HepG2 (cell line): ENCODE results near the gene ALOX12. TPM values are rescaled to one million over a fixed set of nuclear protein-coding genes. Genes with fewer than 3 reads are reported as not detected.
A peak's percentile ranks its signal among the peaks of the same experiment; 100 is the strongest.

ENCODE experiments used
- BCL6 ChIP-seq: IDR thresholded peaks from 2 replicates; pipeline ENCODE4 v1.6.1; 2016; ENCODE audit warnings: missing genetic modification reagents, missing compliant biosample characterization
- HMG20A ChIP-seq: IDR thresholded peaks from 2 replicates; pipeline ENCODE4 v1.6.1; 2016; ENCODE audit warnings: borderline replicate concordance
- HNF4A ChIP-seq: sonication (generic); formaldehyde crosslinking; IDR thresholded peaks from 2 replicates; pipeline ENCODE4 v1.4.0; 2020; ENCODE audit warnings: missing genetic modification reagents
- ISL2 ChIP-seq: sonication (generic); formaldehyde crosslinking; IDR thresholded peaks from 2 replicates; pipeline ENCODE4 v1.5.0; 2020; ENCODE audit warnings: missing genetic modification reagents
- KAT8 ChIP-seq: IDR thresholded peaks from 2 replicates; pipeline ENCODE4 v1.6.1; 2016; ENCODE audit warnings: missing genetic modification reagents, missing compliant biosample characterization
- SALL1 ChIP-seq: sonication (generic); formaldehyde crosslinking; IDR thresholded peaks from 2 replicates; pipeline ENCODE4 v1.8.0; 2022; ENCODE audit warnings: mild to moderate bottlenecking, missing genetic modification reagents
- TEAD3 ChIP-seq: optimal IDR thresholded peaks from 2 replicates; pipeline ENCODE3; 2016; ENCODE audit warnings: borderline replicate concordance
- YEATS4 ChIP-seq: sonication (generic); formaldehyde crosslinking; IDR thresholded peaks from 2 replicates; pipeline ENCODE4 v1.4.0; 2020; ENCODE audit warnings: missing genetic modification reagents, borderline replicate concordance
- ZNF331 ChIP-seq: sonication (generic); formaldehyde crosslinking; IDR thresholded peaks from 2 replicates; pipeline ENCODE4 v1.4.0; 2020; ENCODE audit warnings: missing genetic modification reagents
- ZNF337 ChIP-seq: sonication (generic); formaldehyde crosslinking; IDR thresholded peaks from 2 replicates; pipeline ENCODE4 v1.5.1; 2020; ENCODE audit warnings: missing genetic modification reagents, low read depth, mild to moderate bottlenecking, borderline replicate concordance
- ZNF552 ChIP-seq: sonication (generic); formaldehyde crosslinking; IDR thresholded peaks from 2 replicates; pipeline ENCODE4 v1.9.0; 2022; ENCODE audit warnings: missing genetic modification reagents, mild to moderate bottlenecking, borderline replicate concordance
- polyA plus RNA-seq, 8 experiments: library from polyadenylated mRNA; depleted of rRNA in 3 of 8; stranded (reverse) in 7 of 8; unstranded in 1 of 8; fragments of >200 nt; fragmentation: Illumina TruSeq in 4 of 8; extraction: Trizol in 4 of 8; gene quantifications; 2 replicates each; pipeline versions ENCODE4 v1.2.1 to v1.2.3, GENCODE V29; 2011 to 2016; ENCODE audit warnings: low read depth in 4 of 8, missing spikeins in 1 of 8, mixed read lengths in 1 of 8; ENCODE audit not compliant: insufficient read depth in 1 of 8
- total RNA-seq, 5 experiments: library from RNA; depleted of rRNA; stranded (reverse); fragments of >200 nt; fragmentation: Illumina TruSeq; extraction: Trizol; gene quantifications; 2 replicates each; pipeline ENCODE4 v1.2.3, GENCODE V29; 2016; ENCODE audit warnings: low read depth in 1 of 5
- TF ChIP-seq, protein P1 (sequence below): IDR thresholded peaks from 2 replicates; pipeline ENCODE4 v1.4.0; 2020; ENCODE audit warnings: mild to moderate bottlenecking, missing genetic modification reagents
- TF ChIP-seq, protein P2 (sequence below), 2 experiments: sonication (generic) in 1 of 2; formaldehyde crosslinking in 1 of 2; IDR thresholded peaks; 2 replicates each; pipeline versions ENCODE4 v1.5.1 to v1.6.1; 2011 to 2020; ENCODE audit warnings: borderline replicate concordance in 1 of 2, low read depth in 1 of 2, low read length in 1 of 2, mild to moderate bottlenecking in 1 of 2, missing genetic modification reagents in 1 of 2, moderate library complexity in 1 of 2
- TF ChIP-seq, protein P3 (sequence below): sonication (generic); formaldehyde crosslinking; IDR thresholded peaks from 2 replicates; pipeline ENCODE4 v1.4.0; 2020; ENCODE audit warnings: mild to moderate bottlenecking, missing genetic modification reagents, borderline replicate concordance
- TF ChIP-seq, protein P4 (sequence below): sonication (generic); formaldehyde crosslinking; IDR thresholded peaks from 2 replicates; pipeline ENCODE4 v1.5.0; 2020; ENCODE audit warnings: mild to moderate bottlenecking, missing genetic modification reagents

ALOX12 gene
- total and polyA plus RNA-seq, 2 of the 13 experiments (the other 11 are each of a cell fraction or from before 2014, with no cell fraction given) = not detected

DNA sequence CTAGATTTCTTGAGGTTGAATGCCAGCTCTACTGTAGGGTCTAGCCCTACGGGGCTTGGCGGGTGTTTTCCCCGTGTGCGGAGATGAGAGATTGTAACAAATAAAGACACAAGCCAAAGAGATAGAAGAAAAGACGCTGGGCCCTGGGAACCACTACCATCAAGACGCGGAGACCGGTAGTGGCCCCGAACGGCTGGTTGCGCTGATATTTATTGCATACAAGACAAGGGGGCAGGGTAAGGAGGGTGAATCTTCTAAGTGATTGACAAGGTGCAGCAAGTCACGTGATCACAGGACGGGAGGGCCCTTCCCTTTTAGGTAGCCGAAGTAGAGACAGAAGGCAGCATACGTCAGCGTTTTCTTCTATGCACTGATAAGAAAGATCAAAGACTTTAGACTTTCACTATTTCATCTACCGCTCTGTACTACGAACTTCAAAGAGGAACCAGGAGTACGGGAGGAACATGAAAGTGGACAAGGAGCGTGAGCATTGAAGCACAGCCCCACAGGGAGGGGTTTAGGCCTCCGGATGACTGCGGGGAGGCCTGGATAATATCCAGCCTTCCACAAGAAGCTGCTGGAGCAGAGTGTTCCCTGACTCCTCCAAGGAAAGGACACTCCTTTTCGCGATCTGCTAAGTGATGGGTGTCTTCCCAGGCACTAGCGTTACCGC, 51.0 kb downstream of the ALOX12 start (continued):
- TF ChIP-seq ZNF552 (CRISPR knock-in tag) (0 out of 2 replicates have a peak, but pooled peaks have one; percentile 19), HNF4A (CRISPR knock-in tag) (peak; percentile 68), BCL6 (CRISPR knock-in tag) (peak; percentile 53), KAT8 (peak; percentile 67), SALL1 (CRISPR knock-in tag) (peak; percentile 71), ZNF337 (CRISPR knock-in tag) (0 out of 2 replicates have a peak, but pooled peaks have one; percentile 56), TEAD3 (CRISPR knock-in tag) (peak; percentile 33), YEATS4 (CRISPR knock-in tag) (0 out of 2 replicates have a peak, but pooled peaks have one; percentile 14), ISL2 (CRISPR knock-in tag) (peak; percentile 83), HMG20A (CRISPR knock-in tag) (peak; percentile 78; the same call in 1 of the 2 replicates), ZNF331 (CRISPR knock-in tag) (peak; percentile 43; the same call in 1 of the 2 replicates)
- TF ChIP-seq, protein P1, sequence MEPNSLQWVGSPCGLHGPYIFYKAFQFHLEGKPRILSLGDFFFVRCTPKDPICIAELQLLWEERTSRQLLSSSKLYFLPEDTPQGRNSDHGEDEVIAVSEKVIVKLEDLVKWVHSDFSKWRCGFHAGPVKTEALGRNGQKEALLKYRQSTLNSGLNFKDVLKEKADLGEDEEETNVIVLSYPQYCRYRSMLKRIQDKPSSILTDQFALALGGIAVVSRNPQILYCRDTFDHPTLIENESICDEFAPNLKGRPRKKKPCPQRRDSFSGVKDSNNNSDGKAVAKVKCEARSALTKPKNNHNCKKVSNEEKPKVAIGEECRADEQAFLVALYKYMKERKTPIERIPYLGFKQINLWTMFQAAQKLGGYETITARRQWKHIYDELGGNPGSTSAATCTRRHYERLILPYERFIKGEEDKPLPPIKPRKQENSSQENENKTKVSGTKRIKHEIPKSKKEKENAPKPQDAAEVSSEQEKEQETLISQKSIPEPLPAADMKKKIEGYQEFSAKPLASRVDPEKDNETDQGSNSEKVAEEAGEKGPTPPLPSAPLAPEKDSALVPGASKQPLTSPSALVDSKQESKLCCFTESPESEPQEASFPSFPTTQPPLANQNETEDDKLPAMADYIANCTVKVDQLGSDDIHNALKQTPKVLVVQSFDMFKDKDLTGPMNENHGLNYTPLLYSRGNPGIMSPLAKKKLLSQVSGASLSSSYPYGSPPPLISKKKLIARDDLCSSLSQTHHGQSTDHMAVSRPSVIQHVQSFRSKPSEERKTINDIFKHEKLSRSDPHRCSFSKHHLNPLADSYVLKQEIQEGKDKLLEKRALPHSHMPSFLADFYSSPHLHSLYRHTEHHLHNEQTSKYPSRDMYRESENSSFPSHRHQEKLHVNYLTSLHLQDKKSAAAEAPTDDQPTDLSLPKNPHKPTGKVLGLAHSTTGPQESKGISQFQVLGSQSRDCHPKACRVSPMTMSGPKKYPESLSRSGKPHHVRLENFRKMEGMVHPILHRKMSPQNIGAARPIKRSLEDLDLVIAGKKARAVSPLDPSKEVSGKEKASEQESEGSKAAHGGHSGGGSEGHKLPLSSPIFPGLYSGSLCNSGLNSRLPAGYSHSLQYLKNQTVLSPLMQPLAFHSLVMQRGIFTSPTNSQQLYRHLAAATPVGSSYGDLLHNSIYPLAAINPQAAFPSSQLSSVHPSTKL (CRISPR knock-in tag) = peak; percentile 92
- TF ChIP-seq, protein P2, sequence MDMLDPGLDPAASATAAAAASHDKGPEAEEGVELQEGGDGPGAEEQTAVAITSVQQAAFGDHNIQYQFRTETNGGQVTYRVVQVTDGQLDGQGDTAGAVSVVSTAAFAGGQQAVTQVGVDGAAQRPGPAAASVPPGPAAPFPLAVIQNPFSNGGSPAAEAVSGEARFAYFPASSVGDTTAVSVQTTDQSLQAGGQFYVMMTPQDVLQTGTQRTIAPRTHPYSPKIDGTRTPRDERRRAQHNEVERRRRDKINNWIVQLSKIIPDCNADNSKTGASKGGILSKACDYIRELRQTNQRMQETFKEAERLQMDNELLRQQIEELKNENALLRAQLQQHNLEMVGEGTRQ (IDR thresholded peaks at IDR 0.05; ENCODE audit: low read depth, low read length) = peak; percentile 85
- TF ChIP-seq, protein P2 (CRISPR knock-in tag; IDR thresholded peaks at IDR 0.05; ENCODE audit: borderline replicate concordance) = peak; percentile 81; the same call in 1 of the 2 replicates
- TF ChIP-seq, protein P3, sequence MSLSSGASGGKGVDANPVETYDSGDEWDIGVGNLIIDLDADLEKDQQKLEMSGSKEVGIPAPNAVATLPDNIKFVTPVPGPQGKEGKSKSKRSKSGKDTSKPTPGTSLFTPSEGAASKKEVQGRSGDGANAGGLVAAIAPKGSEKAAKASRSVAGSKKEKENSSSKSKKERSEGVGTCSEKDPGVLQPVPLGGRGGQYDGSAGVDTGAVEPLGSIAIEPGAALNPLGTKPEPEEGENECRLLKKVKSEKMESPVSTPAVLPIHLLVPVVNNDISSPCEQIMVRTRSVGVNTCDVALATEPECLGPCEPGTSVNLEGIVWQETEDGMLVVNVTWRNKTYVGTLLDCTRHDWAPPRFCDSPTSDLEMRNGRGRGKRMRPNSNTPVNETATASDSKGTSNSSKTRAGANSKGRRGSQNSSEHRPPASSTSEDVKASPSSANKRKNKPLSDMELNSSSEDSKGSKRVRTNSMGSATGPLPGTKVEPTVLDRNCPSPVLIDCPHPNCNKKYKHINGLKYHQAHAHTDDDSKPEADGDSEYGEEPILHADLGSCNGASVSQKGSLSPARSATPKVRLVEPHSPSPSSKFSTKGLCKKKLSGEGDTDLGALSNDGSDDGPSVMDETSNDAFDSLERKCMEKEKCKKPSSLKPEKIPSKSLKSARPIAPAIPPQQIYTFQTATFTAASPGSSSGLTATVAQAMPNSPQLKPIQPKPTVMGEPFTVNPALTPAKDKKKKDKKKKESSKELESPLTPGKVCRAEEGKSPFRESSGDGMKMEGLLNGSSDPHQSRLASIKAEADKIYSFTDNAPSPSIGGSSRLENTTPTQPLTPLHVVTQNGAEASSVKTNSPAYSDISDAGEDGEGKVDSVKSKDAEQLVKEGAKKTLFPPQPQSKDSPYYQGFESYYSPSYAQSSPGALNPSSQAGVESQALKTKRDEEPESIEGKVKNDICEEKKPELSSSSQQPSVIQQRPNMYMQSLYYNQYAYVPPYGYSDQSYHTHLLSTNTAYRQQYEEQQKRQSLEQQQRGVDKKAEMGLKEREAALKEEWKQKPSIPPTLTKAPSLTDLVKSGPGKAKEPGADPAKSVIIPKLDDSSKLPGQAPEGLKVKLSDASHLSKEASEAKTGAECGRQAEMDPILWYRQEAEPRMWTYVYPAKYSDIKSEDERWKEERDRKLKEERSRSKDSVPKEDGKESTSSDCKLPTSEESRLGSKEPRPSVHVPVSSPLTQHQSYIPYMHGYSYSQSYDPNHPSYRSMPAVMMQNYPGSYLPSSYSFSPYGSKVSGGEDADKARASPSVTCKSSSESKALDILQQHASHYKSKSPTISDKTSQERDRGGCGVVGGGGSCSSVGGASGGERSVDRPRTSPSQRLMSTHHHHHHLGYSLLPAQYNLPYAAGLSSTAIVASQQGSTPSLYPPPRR = peak; percentile 63; the same call in 1 of the 2 replicates
- TF ChIP-seq, protein P4, sequence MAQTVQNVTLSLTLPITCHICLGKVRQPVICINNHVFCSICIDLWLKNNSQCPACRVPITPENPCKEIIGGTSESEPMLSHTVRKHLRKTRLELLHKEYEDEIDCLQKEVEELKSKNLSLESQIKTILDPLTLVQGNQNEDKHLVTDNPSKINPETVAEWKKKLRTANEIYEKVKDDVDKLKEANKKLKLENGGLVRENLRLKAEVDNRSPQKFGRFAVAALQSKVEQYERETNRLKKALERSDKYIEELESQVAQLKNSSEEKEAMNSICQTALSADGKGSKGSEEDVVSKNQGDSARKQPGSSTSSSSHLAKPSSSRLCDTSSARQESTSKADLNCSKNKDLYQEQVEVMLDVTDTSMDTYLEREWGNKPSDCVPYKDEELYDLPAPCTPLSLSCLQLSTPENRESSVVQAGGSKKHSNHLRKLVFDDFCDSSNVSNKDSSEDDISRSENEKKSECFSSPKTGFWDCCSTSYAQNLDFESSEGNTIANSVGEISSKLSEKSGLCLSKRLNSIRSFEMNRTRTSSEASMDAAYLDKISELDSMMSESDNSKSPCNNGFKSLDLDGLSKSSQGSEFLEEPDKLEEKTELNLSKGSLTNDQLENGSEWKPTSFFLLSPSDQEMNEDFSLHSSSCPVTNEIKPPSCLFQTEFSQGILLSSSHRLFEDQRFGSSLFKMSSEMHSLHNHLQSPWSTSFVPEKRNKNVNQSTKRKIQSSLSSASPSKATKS (CRISPR knock-in tag) = 0 out of 2 replicates have a peak, but pooled peaks have one; percentile 19
